ACC112 (cell line): ENCODE results near the gene SEC24C.
A peak's percentile ranks its signal among the peaks of the same experiment; 100 is the strongest.

Experiments
- H2AFZ ChIP-seq: fragments of 200-600 bp; sonication (generic); one replicate; pipeline ENCODE4 v1.6.0; 2017; ENCODE audit warnings: antibody characterized with exemption, low read length; ENCODE audit not compliant: unreplicated experiment
- H3K27ac ChIP-seq: fragments of 200-600 bp; sonication (generic); 2 replicates; pipeline ENCODE4 v1.5.1; 2014; ENCODE audit warnings: low read depth, mild to moderate bottlenecking, antibody characterized with exemption, low read length, moderate library complexity
- H3K27me3 ChIP-seq: fragments of 200-600 bp; sonication (generic); 2 replicates; pipeline ENCODE4 v1.6.1; 2014; ENCODE audit warnings: mild to moderate bottlenecking, antibody characterized with exemption, low read length, moderate library complexity, mixed read lengths; ENCODE audit not compliant: insufficient read depth
- H3K36me3 ChIP-seq: fragments of 200-600 bp; sonication (generic); 2 replicates; pipeline ENCODE4 v1.6.1; 2016; ENCODE audit warnings: mild to moderate bottlenecking, antibody characterized with exemption, low read length, moderate library complexity, mixed read lengths; ENCODE audit not compliant: insufficient read depth
- H3K4me1 ChIP-seq: fragments of 200-600 bp; sonication (generic); one replicate; pipeline ENCODE4 v1.6.1; 2016; ENCODE audit warnings: low read length, mixed read lengths; ENCODE audit not compliant: insufficient read depth, unreplicated experiment, control insufficient read depth
- H3K4me3 ChIP-seq: fragments of 200-600 bp; sonication (generic); 2 replicates; pipeline ENCODE4 v1.5.1; 2014; ENCODE audit warnings: mild to moderate bottlenecking, low read depth, low read length
- H3K79me2 ChIP-seq: fragments of 200-600 bp; sonication (generic); one replicate; pipeline ENCODE4 v1.6.0; 2016; ENCODE audit warnings: low read length; ENCODE audit not compliant: control insufficient read depth, unreplicated experiment, insufficient read depth

SEC24C gene

DNA sequence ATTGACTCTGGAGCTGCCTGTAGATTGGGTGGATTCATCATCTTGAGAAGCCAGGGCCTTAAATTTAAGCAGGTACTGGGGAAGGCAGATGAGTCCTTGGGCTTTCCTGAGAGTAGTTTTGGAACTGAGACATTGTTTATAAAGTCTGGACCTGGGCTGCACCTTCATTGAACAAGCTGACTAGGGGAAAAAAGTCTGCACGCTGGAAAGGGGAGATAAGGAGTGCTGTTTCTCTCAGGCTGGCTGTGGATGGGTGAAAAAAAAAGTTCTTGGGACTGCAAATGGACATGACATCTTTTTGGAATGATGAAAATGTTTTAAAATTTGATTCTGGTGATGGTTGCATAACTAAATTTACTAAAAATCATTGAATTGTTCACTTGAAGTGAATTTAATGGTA lies 12.0 kb downstream of the SEC24C start:
- no peaks in the 10 kb centered on the region for H3K27me3 ChIP-seq
- no peak overlapping the region for H2AFZ ChIP-seq
- peaks cover 5% of the 10 kb centered on the region for H3K79me2 ChIP-seq
- no peak overlapping the region for H3K4me3 ChIP-seq
- H3K36me3 ChIP-seq: peaks cover 31% of the 10 kb centered on the region
- H3K27ac ChIP-seq: no peak overlapping the region
- H3K4me1 ChIP-seq: no peaks in the 10 kb centered on the region

GRCh38 chr10:73758704-73759511 lies 14.7 kb downstream of the SEC24C start:
- peaks cover 28% of the 10 kb centered on the region for H3K36me3 ChIP-seq
- no peak overlapping the region for H3K27ac ChIP-seq
- H3K4me3 ChIP-seq: no peak overlapping the region
- H3K27me3 ChIP-seq: no peaks in the 10 kb centered on the region
- no peak overlapping the region for H2AFZ ChIP-seq
- peaks cover 5% of the 10 kb centered on the region for H3K79me2 ChIP-seq
- H3K4me1 ChIP-seq: peaks cover 16% of the 10 kb centered on the region

- peaks cover 5% of the 10 kb centered on the region for H3K79me2 ChIP-seq
- no peaks in the 10 kb centered on the region for H3K27me3 ChIP-seq
- peaks cover 16% of the 10 kb centered on the region for H3K4me1 ChIP-seq
- H3K27ac ChIP-seq: no peak overlapping the region
- H3K36me3 ChIP-seq: peaks cover 32% of the 10 kb centered on the region
- no peak overlapping the region for H2AFZ ChIP-seq
- H3K4me3 ChIP-seq: no peak overlapping the region
Measured at GRCh38 chr10:73759512-73760115, 15.4 kb downstream of the SEC24C start.

DNA sequence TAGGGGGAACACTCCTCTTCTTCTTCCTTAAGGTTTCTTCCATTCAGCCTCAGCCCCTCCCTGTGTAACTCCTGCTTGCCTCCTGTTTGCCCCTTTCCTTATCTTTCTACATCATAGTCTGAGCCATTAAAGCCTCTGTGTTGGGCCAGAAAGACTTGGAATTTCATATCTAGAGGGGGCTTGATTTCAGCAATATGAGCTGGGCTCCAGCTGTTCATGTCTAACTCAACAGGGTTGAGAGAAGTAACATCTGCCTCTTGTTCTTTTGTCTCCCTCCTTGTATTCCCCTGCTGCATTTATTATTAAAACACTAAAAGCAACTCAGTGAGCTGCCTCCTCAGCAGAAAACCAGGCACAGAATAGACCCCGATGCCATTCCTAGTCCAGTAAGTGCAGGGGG lies 17.6 kb downstream of the SEC24C start:
- H2AFZ ChIP-seq: no peak overlapping the region
- peaks cover 48% of the 10 kb centered on the region for H3K36me3 ChIP-seq
- peaks cover 2% of the 10 kb centered on the region for H3K79me2 ChIP-seq
- no peak overlapping the region for H3K4me3 ChIP-seq
- no peak overlapping the region for H3K27ac ChIP-seq
- H3K4me1 ChIP-seq: peaks cover 16% of the 10 kb centered on the region
- no peaks in the 10 kb centered on the region for H3K27me3 ChIP-seq

- no peak overlapping the region for H2AFZ ChIP-seq
- H3K36me3 ChIP-seq: peaks cover 51% of the 10 kb centered on the region
- H3K4me3 ChIP-seq: no peak overlapping the region
- peaks cover 2% of the 10 kb centered on the region for H3K79me2 ChIP-seq
- peaks cover 16% of the 10 kb centered on the region for H3K4me1 ChIP-seq
- no peaks in the 10 kb centered on the region for H3K27me3 ChIP-seq
- H3K27ac ChIP-seq: no peak overlapping the region
Measured at GRCh38 chr10:73762915-73763314, 18.7 kb downstream of the SEC24C start.

DNA sequence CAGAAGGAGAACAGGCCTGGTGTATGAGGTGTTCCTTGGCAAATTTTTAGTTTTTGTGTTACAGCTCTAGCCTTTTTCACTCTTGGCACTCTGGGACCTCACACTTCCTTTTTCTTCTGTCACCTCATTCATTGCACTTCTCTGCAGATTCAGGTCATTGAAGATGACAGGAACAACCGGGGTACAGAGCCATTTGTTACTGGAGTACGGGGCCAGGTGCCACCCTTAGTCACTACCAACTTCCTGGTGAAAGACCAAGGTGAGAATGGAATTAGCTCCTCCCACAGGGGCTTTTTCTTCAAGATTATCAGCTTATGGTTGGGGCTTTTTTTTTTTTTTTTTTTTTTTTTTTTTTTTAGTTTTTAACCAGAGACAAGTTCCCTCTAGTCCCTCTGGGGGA lies 19.2 kb downstream of the SEC24C start:
- Histone ChIP-seq H3K27me3 (no peaks in the 10 kb centered on the region), H3K27ac (no peak overlapping the region), H3K4me3 (no peak overlapping the region), H3K4me1 (peaks cover 16% of the 10 kb centered on the region), H3K36me3 (peaks cover 51% of the 10 kb centered on the region), H2AFZ (no peak overlapping the region), H3K79me2 (peaks cover 2% of the 10 kb centered on the region)

- Histone ChIP-seq H3K36me3 (peaks cover 47% of the 10 kb centered on the region), H3K27ac (no peak overlapping the region), H3K4me3 (no peak overlapping the region), H3K27me3 (no peaks in the 10 kb centered on the region), H3K79me2 (peaks cover 2% of the 10 kb centered on the region), H2AFZ (no peak overlapping the region), H3K4me1 (peaks cover 16% of the 10 kb centered on the region)
Measured at GRCh38 chr10:73765066-73765465, 20.9 kb downstream of the SEC24C start.

- peaks cover 34% of the 10 kb centered on the region for H3K36me3 ChIP-seq
- H3K79me2 ChIP-seq: peaks cover 13% of the 10 kb centered on the region
- no peak overlapping the region for H2AFZ ChIP-seq
- peaks cover 9% of the 10 kb centered on the region for H3K4me1 ChIP-seq
- no peak overlapping the region for H3K4me3 ChIP-seq
- no peaks in the 10 kb centered on the region for H3K27me3 ChIP-seq
- H3K27ac ChIP-seq: no peak overlapping the region
Measured at GRCh38 chr10:73768881-73769280, 24.7 kb downstream of the SEC24C start.

GRCh38 chr10:73769396-73769795 lies 25.2 kb downstream of the SEC24C start:
- peaks cover 32% of the 10 kb centered on the region for H3K36me3 ChIP-seq

GRCh38 chr10:73771722-73772280 lies 27.6 kb downstream of the SEC24C start:
- Histone ChIP-seq H2AFZ (peak overlapping the region; percentile 81), H3K27me3 (no peaks in the 10 kb centered on the region), H3K4me3 (peak overlapping the region; percentile 96), H3K4me1 (peaks cover 18% of the 10 kb centered on the region), H3K27ac (peak overlapping the region; percentile 93), H3K36me3 (peaks cover 19% of the 10 kb centered on the region), H3K79me2 (peaks cover 37% of the 10 kb centered on the region)

More at GRCh38 chr10:73769396-73769795, 25.2 kb downstream of the SEC24C start:
- H3K27me3 ChIP-seq: no peaks in the 10 kb centered on the region
- H3K4me1 ChIP-seq: peaks cover 9% of the 10 kb centered on the region
- H3K27ac ChIP-seq: no peak overlapping the region
- H2AFZ ChIP-seq: no peak overlapping the region
- no peak overlapping the region for H3K4me3 ChIP-seq
- H3K79me2 ChIP-seq: peaks cover 18% of the 10 kb centered on the region
